ENCODE data around the gene HMX1.

Gene HMX1

DNA sequence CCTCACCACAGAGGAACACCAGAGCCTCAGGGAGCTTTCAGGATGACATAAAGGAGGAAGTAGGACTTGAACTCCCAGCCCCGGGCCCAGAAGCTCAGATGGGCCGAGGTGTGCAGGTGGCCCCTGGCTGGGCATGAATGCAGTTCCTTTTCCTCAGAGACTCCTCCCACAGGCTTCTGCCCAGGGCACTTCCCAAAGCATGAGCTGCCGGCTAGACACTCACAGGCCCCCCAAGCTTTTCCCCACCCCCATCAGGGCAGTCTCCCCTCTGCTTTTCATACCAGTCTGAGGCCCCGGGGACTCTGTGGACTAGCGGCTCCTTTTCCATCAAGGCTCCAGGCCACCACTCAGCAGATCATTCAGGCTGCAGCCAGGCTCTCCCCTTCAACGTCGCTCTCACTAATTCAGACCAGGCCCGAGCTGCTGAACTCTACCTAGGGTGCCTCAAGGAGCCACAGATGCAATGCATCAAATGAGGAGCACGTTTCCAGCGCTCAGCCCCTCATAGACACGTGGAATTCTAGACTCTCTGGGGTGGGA lies 36.9 kb downstream of the HMX1 start:
- TF ChIP-seq POLR2A (IDR thresholded peaks at IDR 0.05; ENCODE audit: low read depth, low read length) = no peak
- DNase-seq (ENCODE audit: insufficient read length, low spot score) = no peak
- FAIRE-seq = no peak

DNA sequence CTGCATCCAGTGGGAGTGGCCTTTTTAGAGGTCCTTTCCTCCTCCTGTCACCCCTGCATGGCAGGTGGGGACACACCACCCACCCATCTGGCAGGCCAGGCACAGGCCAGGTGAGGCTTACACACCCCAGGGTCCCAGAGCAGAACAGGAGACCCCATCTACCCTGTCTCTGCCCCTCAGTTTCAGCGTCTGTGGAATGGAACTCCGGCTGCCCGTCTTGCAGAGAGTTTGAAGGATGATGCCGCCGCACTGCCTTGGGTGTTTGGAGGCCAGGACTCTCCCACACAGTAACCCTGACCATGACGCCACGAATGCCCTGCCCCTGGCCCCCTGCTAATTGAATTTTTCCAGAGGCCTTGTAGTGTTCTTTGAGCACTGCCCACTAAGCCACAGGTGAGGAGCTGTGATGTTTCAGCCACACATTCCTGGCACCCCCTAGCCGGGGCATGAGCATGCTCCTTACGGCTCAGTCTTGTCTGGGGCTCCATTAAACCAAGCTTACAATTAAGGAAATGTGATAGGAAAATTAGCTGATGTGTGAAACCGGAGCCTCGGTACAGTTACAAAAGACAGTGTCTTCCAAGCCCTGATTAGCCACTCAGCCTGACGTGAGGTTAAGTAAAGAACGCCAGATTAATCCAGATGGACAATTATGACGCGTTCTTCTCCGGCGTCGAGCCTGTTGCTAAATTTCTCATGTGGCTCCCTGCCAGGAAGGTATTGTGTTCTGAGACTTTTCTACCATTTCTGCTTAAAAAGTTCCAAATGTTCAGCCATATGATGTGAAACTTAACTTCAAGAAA lies 39.3 kb downstream of the HMX1 start:
- DNase-seq (ENCODE audit: insufficient read length, low spot score) (no peak), FAIRE-seq (no peak)
- no peak for TF ChIP-seq POLR2A (IDR thresholded peaks at IDR 0.05; ENCODE audit: low read depth, low read length)

DNA sequence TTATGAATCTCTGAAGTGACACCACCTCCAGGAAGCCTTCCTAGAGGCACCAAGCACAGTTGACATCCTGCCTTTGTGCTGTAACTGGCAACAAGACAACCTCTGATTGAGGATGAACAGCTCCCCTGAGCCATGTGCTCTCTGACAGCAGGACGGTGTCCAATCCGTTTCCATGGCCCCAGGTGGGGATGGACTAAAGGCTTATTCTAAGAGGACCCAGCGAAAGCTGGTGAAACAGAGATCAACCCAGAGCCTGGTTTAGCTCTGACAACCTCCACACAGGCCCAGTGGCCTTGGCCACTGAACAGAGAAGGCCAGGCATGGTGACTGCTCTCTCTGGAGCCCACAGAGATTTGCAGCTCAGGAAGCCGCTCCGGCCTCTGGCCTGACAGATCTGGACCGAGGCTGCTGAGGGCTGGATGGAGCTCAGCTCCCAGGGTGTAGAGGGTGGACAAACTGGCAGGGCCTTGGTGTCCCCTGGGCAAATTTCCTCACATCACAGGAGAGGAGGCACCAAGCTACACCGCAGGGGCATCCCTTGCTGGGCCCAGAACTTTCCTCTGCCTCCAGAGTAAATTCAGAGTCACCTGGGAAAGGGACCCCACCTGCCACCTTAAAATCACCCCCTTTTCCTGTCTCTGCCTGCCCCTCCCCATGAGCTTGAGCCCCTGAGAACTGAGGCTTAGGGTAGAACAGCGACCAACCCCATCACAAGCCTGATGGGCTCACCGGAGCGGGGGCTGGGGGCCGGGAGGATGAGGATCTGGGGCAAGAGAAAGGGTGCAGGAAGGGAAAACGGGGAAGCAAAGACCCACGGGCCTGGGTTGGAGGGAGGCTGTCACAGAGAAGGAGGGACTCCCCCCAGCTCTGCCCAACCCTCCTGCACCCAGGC lies 40.2 kb downstream of the HMX1 start:
- no peak for TF ChIP-seq POLR2A (IDR thresholded peaks at IDR 0.05; ENCODE audit: low read depth, low read length)
- FAIRE-seq (no peak), DNase-seq (ENCODE audit: insufficient read length, low spot score) (no peak)

DNA sequence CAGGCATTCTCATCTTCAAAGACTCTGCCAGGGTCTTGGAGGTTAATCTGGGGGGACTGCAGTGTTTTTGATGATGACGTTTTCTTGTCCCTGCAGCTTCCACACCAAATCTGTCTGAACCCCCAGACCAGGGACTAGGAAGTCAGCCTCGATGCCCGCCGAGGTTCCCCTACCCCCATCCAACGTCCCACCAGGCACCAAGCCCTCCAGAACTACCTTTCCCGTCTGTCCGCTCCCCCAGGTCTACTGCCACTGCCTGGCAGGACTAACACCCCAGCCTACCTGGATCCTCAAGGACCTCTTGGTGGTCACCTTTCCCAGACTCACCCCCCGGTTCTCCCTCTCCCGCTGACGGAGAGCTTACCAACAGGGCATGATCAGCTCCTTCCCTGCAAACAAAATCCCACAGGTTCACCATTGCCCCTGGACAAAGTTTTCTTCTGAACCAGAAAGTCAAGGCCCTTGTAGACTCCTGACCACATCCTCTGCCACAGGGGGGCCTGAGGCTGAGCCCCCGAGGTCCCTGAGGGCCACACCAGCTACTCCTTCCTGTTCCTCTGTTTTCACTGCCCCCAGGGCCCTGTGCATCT lies 40.9 kb downstream of the HMX1 start:
- TF ChIP-seq POLR2A (IDR thresholded peaks at IDR 0.05; ENCODE audit: low read depth, low read length) = no peak
- DNase-seq (ENCODE audit: insufficient read length, low spot score) = no peak
- FAIRE-seq = no peak

DNA sequence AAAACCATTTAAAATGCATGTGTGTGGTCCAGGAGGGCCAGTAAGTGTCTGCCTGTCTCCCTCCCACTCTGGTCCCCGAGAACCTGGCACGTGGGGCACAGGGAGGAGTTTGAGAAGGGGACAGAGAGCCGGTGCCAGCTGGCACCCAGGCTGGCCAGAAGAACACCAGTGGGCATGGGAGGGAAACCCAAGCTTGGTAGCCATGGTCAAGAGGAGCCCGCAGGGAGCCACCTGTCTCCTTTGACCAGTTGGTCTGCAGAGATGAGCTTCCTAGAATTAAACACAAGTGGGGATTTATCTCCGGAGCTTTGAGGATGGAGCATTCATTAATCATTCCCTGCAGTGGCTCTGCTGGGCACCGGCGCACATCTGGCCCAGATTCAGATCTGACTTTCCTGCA lies 41.6 kb downstream of the HMX1 start:
- TF ChIP-seq POLR2A (IDR thresholded peaks at IDR 0.05; ENCODE audit: low read depth, low read length) = no peak
- FAIRE-seq (no peak), DNase-seq (ENCODE audit: insufficient read length, low spot score) (no peak)

DNA sequence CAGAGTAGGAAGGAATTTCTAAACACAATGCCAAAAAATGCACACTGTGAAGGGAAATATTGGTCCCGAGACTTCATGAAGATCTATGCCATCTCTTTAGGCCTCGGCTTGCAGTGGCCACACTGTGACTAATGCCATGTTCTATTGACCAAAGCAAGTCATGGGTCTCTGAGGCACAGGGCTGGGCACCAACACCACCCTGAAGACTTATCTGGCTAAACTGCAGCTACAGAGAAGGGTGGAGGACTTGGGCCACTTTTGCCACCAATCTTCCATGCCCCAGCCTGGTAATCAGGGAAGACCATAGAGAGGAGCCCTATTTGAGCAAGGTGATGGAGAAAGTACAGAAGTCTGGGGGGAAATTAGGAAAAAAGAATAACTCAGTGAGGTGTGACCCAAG lies 42.1 kb downstream of the HMX1 start:
- no peak for TF ChIP-seq POLR2A (IDR thresholded peaks at IDR 0.05; ENCODE audit: low read depth, low read length)
- no peak for FAIRE-seq
- no peak for DNase-seq (ENCODE audit: insufficient read length, low spot score)

DNA sequence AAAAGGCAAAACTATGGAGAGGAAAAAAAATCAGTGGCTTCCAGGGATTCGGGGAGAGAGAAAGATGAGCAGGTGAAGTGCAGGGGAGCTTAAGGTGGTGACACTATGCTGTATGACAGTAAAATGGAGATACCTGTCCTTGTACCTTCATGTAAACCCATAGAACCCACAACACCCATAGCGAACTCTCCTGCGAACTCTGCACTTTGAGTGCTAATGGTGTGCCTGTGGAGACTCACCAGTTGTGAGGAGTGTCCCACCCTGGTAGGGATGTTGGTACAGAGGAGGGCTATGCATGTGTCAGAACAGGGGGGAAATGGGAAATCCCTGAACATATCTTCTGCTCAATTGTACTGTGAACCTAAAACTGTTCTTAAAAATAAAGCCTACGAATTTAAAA lies 42.8 kb downstream of the HMX1 start:
- FAIRE-seq (no peak), DNase-seq (ENCODE audit: insufficient read length, low spot score) (no peak)
- TF ChIP-seq POLR2A (IDR thresholded peaks at IDR 0.05; ENCODE audit: low read depth, low read length) = no peak

DNA sequence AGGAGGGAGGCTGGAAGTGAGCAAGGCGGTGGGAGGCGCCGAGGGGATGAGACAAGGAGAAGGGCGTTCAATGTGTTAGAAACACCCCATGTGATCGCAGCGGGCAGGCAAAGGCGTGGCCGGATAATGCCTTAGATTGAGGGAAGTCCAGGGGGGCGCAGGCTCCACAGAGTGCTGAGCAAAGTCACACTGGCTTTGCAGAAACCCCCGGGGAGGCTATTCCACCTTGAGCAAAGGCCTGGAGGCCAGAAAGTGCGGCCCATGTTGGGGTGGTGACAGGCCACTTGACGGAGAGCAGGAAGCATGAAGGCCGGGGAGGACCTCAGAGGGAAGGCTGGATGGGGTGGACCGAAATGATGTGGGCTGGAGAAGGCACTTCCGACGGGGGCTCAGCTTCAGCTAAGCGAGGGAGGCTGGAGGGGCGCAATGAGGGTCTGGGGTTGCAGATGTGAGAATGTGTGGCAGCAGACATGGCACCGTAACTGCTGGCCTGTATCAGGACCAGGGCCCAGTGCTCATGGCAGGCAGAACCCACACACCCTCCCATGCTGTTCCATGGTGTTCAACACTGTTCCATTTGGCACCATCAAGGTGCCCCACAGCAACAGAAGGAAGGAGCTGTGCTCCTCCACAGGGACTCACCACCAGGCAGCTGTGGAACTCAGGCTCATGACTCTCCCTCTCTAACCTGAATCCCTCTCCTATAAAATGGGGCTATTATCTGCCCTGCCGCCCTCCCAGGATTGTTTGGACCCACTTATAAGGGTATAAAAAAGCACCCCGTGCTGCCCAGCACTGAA lies 50.3 kb downstream of the HMX1 start:
- no peak for TF ChIP-seq POLR2A (IDR thresholded peaks at IDR 0.05; ENCODE audit: low read depth, low read length)
- DNase-seq (ENCODE audit: insufficient read length, low spot score) (no peak), FAIRE-seq (no peak)

DNA sequence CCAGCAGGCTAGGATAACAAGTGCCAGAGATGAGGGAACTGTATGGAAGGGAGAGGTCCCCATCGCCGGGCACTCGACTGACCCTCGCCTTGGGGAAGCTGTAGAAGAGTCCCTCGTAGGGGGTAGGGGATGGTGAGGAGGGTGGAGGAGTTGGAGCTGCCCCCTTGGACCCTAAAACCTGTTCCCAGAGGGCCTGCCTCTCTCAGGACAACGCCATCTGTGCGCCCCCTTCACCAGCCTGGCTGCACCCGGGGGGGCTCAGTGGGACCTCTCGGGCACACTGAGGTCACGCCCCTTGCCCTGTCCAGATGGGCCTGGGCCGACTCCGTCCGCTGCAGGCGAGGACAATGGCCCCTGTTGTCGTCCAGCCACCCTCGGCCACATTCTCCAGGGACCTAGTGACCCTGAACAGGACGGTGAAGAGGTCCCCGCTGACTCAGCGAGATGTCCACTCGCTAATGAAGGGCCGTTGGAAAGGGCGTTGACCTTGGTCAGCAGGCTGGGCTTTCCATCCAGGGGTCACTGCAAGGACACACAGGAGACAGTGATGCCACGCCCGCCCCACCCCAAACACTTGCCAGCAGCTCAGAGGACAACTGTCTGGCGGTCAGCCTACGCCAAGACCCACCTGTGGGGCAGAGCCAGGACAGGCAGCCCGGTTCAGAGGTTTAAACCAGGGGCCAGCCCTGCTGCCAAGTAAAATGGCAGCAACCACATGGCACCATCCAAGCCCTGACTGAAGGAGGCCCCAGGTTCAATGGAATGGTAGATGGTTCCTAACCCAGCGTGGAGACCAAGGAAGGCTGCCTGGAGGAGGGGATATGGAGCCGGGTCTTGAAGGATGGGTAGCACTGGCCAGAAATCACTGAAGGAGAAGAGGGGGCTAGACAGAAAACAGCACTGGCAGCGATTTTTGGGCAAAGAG lies 51.2 kb downstream of the HMX1 start:
- no peak for TF ChIP-seq POLR2A (IDR thresholded peaks at IDR 0.05; ENCODE audit: low read depth, low read length)
- FAIRE-seq (no peak), DNase-seq (ENCODE audit: insufficient read length, low spot score) (no peak)

DNA sequence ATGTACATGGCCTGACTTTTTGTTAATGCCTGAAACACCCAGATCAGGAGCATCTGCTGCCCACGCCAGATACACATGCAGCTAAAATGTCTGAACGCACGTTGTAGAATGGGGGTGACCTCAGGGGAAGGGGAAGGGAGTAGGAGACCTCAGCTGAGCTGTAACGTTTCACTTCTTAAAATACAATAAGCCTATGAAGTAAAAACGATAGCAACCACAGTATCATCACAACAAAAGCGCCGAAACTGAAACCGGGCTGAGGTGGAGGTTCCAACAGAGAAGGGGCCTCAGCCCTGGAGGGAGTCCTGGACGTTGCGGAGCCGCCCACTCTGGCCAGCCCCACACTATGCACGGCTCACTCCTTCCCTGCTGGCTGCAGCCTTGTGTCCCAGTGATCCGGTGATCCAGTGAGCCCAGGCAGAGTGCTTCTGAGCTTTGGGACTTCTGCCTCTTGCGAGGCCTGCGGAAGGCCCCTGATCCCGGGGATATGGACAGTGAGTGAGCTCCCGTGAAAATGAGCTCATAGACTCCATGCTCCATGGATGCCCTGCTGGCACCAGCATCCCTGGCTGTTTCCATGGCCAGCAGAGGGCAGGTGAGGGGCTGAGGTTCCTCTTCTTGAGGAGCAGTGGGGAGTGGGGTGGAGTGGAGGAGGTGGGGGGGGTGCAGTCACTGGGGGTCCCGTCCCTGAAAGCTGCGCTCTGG lies 52.0 kb downstream of the HMX1 start:
- no peak for FAIRE-seq
- no peak for DNase-seq (ENCODE audit: insufficient read length, low spot score)
- TF ChIP-seq POLR2A (IDR thresholded peaks at IDR 0.05; ENCODE audit: low read depth, low read length) = no peak

DNA sequence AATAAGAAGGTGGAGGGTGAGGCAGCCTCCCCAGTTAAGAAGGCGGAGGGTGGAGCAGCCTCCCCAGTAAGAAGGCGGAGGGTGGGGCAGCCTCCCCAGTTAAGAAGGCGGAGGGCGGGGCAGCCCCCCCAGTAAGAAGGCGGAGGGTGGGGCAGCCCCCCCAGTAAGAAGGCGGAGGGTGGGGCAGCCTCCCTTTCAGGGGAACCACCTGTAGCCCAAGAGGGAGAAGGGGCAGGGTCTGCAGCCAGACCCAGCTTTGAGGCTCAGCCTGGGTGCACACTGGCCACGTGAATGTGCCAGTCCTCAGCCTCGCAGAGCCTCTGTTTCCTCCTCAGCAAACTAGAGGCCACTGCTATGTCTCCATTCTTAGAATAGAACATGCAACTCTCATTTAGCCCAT lies 52.6 kb downstream of the HMX1 start:
- TF ChIP-seq POLR2A (IDR thresholded peaks at IDR 0.05; ENCODE audit: low read depth, low read length) = no peak
- FAIRE-seq (no peak), DNase-seq (ENCODE audit: insufficient read length, low spot score) (no peak)

Measured in H54 (cell line).